ENCODE results near the gene SRRM4.

GRCh38 chr12:119071176-119071575 is 89.8 kb downstream of the SRRM4 start:
- TF ChIP-seq CTCF (IDR thresholded peaks at IDR 0.05; ENCODE audit: insufficient read depth, low read length) (no peak), GABPA (IDR thresholded peaks at IDR 0.05; ENCODE audit: low read depth) (no peak), POLR2AphosphoS5 (IDR thresholded peaks at IDR 0.05; ENCODE audit: low read depth) (no peak), SPI1 (IDR thresholded peaks at IDR 0.05; ENCODE audit: borderline replicate concordance, low read depth) (no peak)
- TF ChIP-seq, protein P1, sequence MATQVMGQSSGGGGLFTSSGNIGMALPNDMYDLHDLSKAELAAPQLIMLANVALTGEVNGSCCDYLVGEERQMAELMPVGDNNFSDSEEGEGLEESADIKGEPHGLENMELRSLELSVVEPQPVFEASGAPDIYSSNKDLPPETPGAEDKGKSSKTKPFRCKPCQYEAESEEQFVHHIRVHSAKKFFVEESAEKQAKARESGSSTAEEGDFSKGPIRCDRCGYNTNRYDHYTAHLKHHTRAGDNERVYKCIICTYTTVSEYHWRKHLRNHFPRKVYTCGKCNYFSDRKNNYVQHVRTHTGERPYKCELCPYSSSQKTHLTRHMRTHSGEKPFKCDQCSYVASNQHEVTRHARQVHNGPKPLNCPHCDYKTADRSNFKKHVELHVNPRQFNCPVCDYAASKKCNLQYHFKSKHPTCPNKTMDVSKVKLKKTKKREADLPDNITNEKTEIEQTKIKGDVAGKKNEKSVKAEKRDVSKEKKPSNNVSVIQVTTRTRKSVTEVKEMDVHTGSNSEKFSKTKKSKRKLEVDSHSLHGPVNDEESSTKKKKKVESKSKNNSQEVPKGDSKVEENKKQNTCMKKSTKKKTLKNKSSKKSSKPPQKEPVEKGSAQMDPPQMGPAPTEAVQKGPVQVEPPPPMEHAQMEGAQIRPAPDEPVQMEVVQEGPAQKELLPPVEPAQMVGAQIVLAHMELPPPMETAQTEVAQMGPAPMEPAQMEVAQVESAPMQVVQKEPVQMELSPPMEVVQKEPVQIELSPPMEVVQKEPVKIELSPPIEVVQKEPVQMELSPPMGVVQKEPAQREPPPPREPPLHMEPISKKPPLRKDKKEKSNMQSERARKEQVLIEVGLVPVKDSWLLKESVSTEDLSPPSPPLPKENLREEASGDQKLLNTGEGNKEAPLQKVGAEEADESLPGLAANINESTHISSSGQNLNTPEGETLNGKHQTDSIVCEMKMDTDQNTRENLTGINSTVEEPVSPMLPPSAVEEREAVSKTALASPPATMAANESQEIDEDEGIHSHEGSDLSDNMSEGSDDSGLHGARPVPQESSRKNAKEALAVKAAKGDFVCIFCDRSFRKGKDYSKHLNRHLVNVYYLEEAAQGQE (IDR thresholded peaks at IDR 0.05; ENCODE audit: insufficient replicate concordance, low read depth), result no peak

Measured in HL-60 (cell line).